OCI-LY3 (cell line): ENCODE measurements around the gene CLEC2A.
"Not testable (repeated sequence)": the region's sequence is repeated elsewhere in the genome, so short reads cannot be mapped to it uniquely, and the experiment has no call there.

Source experiments
- H2AFZ ChIP-seq: fragments of 200-600, 300-600 bp; shearing (Covaris generic); 2 replicates; pipeline ENCODE4 v1.6.0; 2014; ENCODE audit warnings: antibody characterized with exemption, low read depth, low read length
- H3K27ac ChIP-seq: fragments of 200-600, 300-600 bp; sonication (generic); 2 replicates; pipeline ENCODE4 v1.5.1; 2014; ENCODE audit warnings: mild to moderate bottlenecking, low read length, moderate library complexity, mixed read lengths
- H3K27me3 ChIP-seq: fragments of 200-600, 300-600 bp; sonication (generic); 2 replicates; pipeline ENCODE4 v1.6.1; 2014; ENCODE audit warnings: low read depth, low read length, mixed read lengths
- H3K36me3 ChIP-seq: fragments of 200-600, 300-600 bp; sonication (generic); replicated peaks from 2 replicates; pipeline ENCODE3; 2014; ENCODE audit warnings: low read depth, low read length, mixed read lengths
- H3K4me1 ChIP-seq: fragments of 300-600, 200-600 bp; sonication (generic); 2 replicates; pipeline ENCODE4 v1.6.1; 2014; ENCODE audit warnings: low read length, mixed read lengths
- H3K4me2 ChIP-seq: fragments of 200-600, 300-600 bp; sonication (generic); 2 replicates; pipeline ENCODE4 v1.6.1; 2014; ENCODE audit warnings: low read length, mixed read lengths
- H3K4me3 ChIP-seq: fragments of 300-600, 200-600 bp; sonication (generic); 2 replicates; pipeline ENCODE4 v1.5.1; 2014; ENCODE audit warnings: antibody characterized with exemption, mild to moderate bottlenecking, low read length, moderate library complexity
- H3K79me2 ChIP-seq: fragments of 300-600, 200-600 bp; shearing (Covaris generic); 2 replicates; pipeline ENCODE4 v1.6.1; 2014; ENCODE audit warnings: mild to moderate bottlenecking, low read length, mixed read lengths
- H3K9ac ChIP-seq: fragments of 300-600, 200-600 bp; shearing (Covaris generic); 2 replicates; pipeline ENCODE4 v1.6.0; 2014; ENCODE audit warnings: mild to moderate bottlenecking, low read length, moderate library complexity
- H3K9me3 ChIP-seq: fragments of 200-600, 300-600 bp; shearing (Covaris generic); 2 replicates; pipeline ENCODE4 v1.6.1; 2014; ENCODE audit warnings: low read length, mixed read lengths; ENCODE audit not compliant: insufficient read depth
- H4K20me1 ChIP-seq: fragments of 200-600, 300-600 bp; sonication (generic); 2 replicates; pipeline ENCODE4 v1.6.1; 2016; ENCODE audit warnings: low read length, mixed read lengths; ENCODE audit not compliant: insufficient read depth
- CTCF ChIP-seq: fragments of 200-600, 300-600 bp; sonication (generic); IDR thresholded peaks from 2 replicates; pipeline ENCODE4 v1.5.1; 2014; ENCODE audit warnings: antibody characterized with exemption, low read length, low read depth
- EZH2phosphoT487 ChIP-seq: fragments of 200-600 bp; shearing (Covaris generic); IDR thresholded peaks from 2 replicates; pipeline ENCODE4 v1.6.1; 2018; ENCODE audit warnings: antibody characterized with exemption, mixed run types, low read depth

The CLEC2A gene

GRCh38 chr12:9932270-9932669 is at the start of gene CLEC2A:
Gene CLEC2A, minus strand, starts transcription at chr12:9932370. Its CDS starts 41 bp downstream, at chr12:9932329.
- Histone ChIP-seq H3K9me3 (no peaks in the 10 kb centered on the region), H3K4me3 (no peak within 1 kb of the TSS), H3K9ac (no peak within 1 kb of the TSS), H4K20me1 (no peaks in the 10 kb centered on the region), H3K4me2 (no peak within 1 kb of the TSS), H3K27me3 (0 out of 2 replicates have a peak, but pooled peaks cover 3% of the 10 kb centered on the region), H2AFZ (no peak within 1 kb of the TSS), H3K4me1 (peaks cover 18% of the 10 kb centered on the region), H3K79me2 (no peaks in the 10 kb centered on the region), H3K36me3 (no peaks in the 10 kb centered on the region), H3K27ac (no peak within 1 kb of the TSS)
- TF ChIP-seq CTCF (no peak), EZH2phosphoT487 (no peak)

GRCh38 chr12:9980126-9980525 is 48.0 kb upstream of the CLEC2A start:
- no peak overlapping the region for H3K4me2 ChIP-seq
- H3K4me1 ChIP-seq, result no peaks in the 10 kb centered on the region
- H3K36me3 ChIP-seq, result no peaks in the 10 kb centered on the region
- H3K79me2 ChIP-seq, result no peaks in the 10 kb centered on the region
- no peak overlapping the region for H3K9ac ChIP-seq
- H3K4me3 ChIP-seq, result no peak overlapping the region
- H3K27ac ChIP-seq, result no peak overlapping the region
- no peaks in the 10 kb centered on the region for H3K9me3 ChIP-seq
- no peaks in the 10 kb centered on the region for H4K20me1 ChIP-seq
- H2AFZ ChIP-seq, result no peak overlapping the region
- no peaks in the 10 kb centered on the region for H3K27me3 ChIP-seq
- TF ChIP-seq EZH2phosphoT487 (no peak), CTCF (no peak)

GRCh38 chr12:9977916-9978315 is 45.7 kb upstream of the CLEC2A start:
- H3K4me1 ChIP-seq, result no peaks in the 10 kb centered on the region
- TF ChIP-seq CTCF (no peak), EZH2phosphoT487 (no peak)
- no peak overlapping the region for H3K4me2 ChIP-seq
- H3K79me2 ChIP-seq, result no peaks in the 10 kb centered on the region
- no peaks in the 10 kb centered on the region for H3K9me3 ChIP-seq
- H2AFZ ChIP-seq, result no peak overlapping the region
- H3K27me3 ChIP-seq, result no peaks in the 10 kb centered on the region
- H3K36me3 ChIP-seq, result no peaks in the 10 kb centered on the region
- H3K9ac ChIP-seq, result no peak overlapping the region
- H4K20me1 ChIP-seq, result no peaks in the 10 kb centered on the region
- no peak overlapping the region for H3K4me3 ChIP-seq
- H3K27ac ChIP-seq, result no peak overlapping the region

GRCh38 chr12:9976626-9977025 is 44.5 kb upstream of the CLEC2A start:
- not testable (repeated sequence) for H3K36me3 ChIP-seq, H3K9ac ChIP-seq, H4K20me1 ChIP-seq, H3K27ac ChIP-seq, H3K9me3 ChIP-seq, H3K4me1 ChIP-seq, H3K4me3 ChIP-seq, H2AFZ ChIP-seq, H3K4me2 ChIP-seq, H3K79me2 ChIP-seq, H3K27me3 ChIP-seq

- H3K4me1 ChIP-seq, result peaks cover 6% of the 10 kb centered on the region
- no peaks in the 10 kb centered on the region for H3K36me3 ChIP-seq
- H3K4me2 ChIP-seq, result no peak overlapping the region
- TF ChIP-seq EZH2phosphoT487 (no peak), CTCF (no peak)
- H3K79me2 ChIP-seq, result no peaks in the 10 kb centered on the region
- no peak overlapping the region for H3K4me3 ChIP-seq
- no peak overlapping the region for H2AFZ ChIP-seq
- H3K27ac ChIP-seq, result no peak overlapping the region
- H3K9ac ChIP-seq, result no peak overlapping the region
- H4K20me1 ChIP-seq, result no peaks in the 10 kb centered on the region
- H3K27me3 ChIP-seq, result no peaks in the 10 kb centered on the region
- no peaks in the 10 kb centered on the region for H3K9me3 ChIP-seq
Measured at GRCh38 chr12:9975614-9976013, 43.4 kb upstream of the CLEC2A start.

GRCh38 chr12:9974731-9975130 is 42.6 kb upstream of the CLEC2A start:
- H3K9me3 ChIP-seq, H3K27me3 ChIP-seq, H3K36me3 ChIP-seq, H3K4me1 ChIP-seq, H4K20me1 ChIP-seq, H3K27ac ChIP-seq, H2AFZ ChIP-seq, H3K9ac ChIP-seq, H3K4me3 ChIP-seq, H3K4me2 ChIP-seq, H3K79me2 ChIP-seq: not testable (repeated sequence)
